Stimulated activated effector memory CD8-positive, alpha-beta T cell treated with anti-CD3 and anti-CD28 coated beads, Interleukin-12 subunit alpha, Interleukin-12 subunit beta, amount 100 ng/mL, for 72 hours (primary cell): ENCODE results near the gene GALNT2.

Experiments used
- ATAC-seq: fragments of 150-1000 bp; cut with Tn5 transposase; 2 replicates; pipeline ENCODE4 v1.10.0; 2021
- DNase-seq, 2 donors: peaks; one replicate each; pipeline ENCODE4 v3.0.0; 2021 to 2022; ENCODE audit warnings: low spot score in 2 of 2
- H3K27ac Mint-ChIP-seq: one replicate; pipeline ENCODE4 v1.8.0; 2022; ENCODE audit warnings: mild to moderate bottlenecking, mixed read lengths
- H3K36me3 Mint-ChIP-seq: one replicate; pipeline ENCODE4 v1.8.0; 2022; ENCODE audit warnings: mild to moderate bottlenecking, mixed read lengths
- H3K4me1 Mint-ChIP-seq: one replicate; pipeline ENCODE4 v1.8.0; 2022; ENCODE audit warnings: mixed read lengths
- H3K4me3 Mint-ChIP-seq: one replicate; pipeline ENCODE4 v1.8.0; 2022; ENCODE audit warnings: mild to moderate bottlenecking, mixed read lengths
- H3K9me3 Mint-ChIP-seq: one replicate; pipeline ENCODE4 v1.8.0; 2022; ENCODE audit warnings: mixed read lengths

GALNT2 gene

DNA sequence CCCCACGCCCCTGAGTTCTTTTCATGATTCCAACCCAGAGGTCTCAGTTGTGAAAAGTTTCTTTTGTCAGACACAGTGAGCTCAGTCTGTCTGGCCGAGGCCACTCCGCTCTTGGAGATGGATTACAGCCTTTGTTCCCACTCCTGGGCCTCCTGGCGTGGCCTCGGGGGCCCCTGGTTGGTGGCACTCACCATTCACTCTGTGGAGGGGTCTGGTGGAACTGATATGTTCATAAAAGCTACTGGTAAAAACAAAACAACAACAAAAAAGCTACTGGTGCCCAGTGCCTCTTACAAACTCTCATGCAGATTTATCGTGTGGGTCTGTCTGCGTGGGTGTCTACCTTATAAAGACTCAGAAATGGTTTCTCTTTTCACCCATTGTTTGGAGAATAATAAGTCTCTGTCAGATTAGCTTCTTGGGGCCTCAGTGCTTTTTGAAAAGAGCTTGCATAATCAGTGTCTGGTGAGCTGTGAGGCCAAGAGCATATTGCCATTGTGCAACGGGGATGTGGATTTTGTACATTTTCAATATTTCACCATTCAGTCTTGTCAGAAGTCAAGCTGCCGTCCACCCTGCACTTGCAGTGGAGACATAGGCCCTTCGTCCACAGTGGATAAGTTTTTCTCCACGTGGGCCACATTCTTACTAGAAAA is 86.7 kb downstream of the GALNT2 start:
- Mint-ChIP-seq H3K27ac (no peak overlapping the region), H3K36me3 (no peaks in the 10 kb centered on the region), H3K4me3 (no peak overlapping the region), H3K4me1 (peaks cover 26% of the 10 kb centered on the region), H3K9me3 (no peaks in the 10 kb centered on the region)
- DNase-seq (no peak), ATAC-seq (no peak)

DNA sequence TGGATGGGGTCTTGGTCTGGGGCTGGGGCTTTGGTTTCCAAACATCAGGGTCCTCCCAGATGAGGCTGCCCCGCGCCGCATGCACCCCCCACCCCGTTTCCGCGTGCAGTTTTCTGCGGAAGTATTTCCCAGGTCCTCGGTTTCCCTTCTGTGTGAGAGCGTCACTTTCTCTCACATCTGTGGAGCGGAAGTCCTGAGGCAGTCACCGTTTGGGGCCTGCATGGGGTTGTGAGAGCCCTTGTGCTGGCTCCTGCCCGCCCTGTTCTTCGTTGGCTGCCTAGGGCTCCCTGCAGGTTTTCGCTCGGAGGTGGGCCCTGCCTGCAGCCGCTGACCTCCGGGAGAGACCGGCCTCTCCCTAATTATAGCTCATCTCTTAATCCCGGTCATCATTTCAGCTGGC is 88.0 kb downstream of the GALNT2 start:
- H3K4me1 Mint-ChIP-seq: peaks cover 28% of the 10 kb centered on the region
- DNase-seq (no peak), ATAC-seq (no peak)
- H3K36me3 Mint-ChIP-seq: no peaks in the 10 kb centered on the region
- no peak overlapping the region for H3K4me3 Mint-ChIP-seq
- H3K9me3 Mint-ChIP-seq: no peaks in the 10 kb centered on the region
- H3K27ac Mint-ChIP-seq: no peak overlapping the region

DNA sequence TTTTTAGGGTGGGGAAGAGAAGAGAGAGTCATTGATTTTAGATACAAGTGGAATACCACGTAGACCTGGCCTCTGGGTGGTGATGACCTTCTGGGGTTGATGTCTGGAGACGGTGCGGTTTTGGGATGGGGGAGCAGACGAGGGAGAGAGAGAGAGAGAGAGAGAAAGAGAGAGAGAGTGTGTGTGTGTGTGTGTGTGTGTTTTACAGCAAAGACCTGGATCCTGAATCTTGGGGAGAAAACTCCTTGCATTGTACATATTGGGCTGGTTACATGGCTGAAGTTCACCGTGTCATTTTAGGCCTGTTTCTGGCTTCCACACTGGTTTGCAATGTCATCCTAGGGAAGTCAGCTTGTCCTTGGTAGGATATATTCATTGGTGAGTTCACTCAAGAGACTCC is 89.0 kb downstream of the GALNT2 start:
- ATAC-seq: no peak
- H3K36me3 Mint-ChIP-seq: no peaks in the 10 kb centered on the region
- no peak overlapping the region for H3K4me3 Mint-ChIP-seq
- H3K9me3 Mint-ChIP-seq: no peaks in the 10 kb centered on the region
- no peak for DNase-seq
- no peak overlapping the region for H3K27ac Mint-ChIP-seq
- peaks cover 34% of the 10 kb centered on the region for H3K4me1 Mint-ChIP-seq

DNA sequence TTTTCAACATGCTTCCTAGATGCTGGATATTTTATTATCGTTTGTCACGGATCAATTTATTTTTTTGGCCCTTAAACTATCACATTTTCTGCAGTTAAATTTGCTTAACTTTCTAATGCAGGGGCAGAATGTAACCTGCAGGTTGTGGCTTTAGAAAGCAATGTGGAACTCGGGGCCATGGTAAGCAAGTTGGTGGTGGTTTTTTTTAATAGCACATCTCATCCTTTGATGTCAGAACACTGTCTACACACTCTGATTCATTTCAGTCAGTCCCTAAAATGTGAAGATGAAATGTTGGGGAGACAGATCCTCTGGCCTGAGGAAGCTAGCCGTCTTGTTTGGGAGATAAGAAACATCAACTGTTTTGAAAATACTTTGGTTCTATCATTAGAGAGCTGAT is 89.5 kb downstream of the GALNT2 start:
- Mint-ChIP-seq H3K36me3 (no peaks in the 10 kb centered on the region), H3K9me3 (no peaks in the 10 kb centered on the region), H3K27ac (no peak overlapping the region), H3K4me1 (peaks cover 38% of the 10 kb centered on the region), H3K4me3 (no peak overlapping the region)
- DNase-seq (no peak), ATAC-seq (no peak)

DNA sequence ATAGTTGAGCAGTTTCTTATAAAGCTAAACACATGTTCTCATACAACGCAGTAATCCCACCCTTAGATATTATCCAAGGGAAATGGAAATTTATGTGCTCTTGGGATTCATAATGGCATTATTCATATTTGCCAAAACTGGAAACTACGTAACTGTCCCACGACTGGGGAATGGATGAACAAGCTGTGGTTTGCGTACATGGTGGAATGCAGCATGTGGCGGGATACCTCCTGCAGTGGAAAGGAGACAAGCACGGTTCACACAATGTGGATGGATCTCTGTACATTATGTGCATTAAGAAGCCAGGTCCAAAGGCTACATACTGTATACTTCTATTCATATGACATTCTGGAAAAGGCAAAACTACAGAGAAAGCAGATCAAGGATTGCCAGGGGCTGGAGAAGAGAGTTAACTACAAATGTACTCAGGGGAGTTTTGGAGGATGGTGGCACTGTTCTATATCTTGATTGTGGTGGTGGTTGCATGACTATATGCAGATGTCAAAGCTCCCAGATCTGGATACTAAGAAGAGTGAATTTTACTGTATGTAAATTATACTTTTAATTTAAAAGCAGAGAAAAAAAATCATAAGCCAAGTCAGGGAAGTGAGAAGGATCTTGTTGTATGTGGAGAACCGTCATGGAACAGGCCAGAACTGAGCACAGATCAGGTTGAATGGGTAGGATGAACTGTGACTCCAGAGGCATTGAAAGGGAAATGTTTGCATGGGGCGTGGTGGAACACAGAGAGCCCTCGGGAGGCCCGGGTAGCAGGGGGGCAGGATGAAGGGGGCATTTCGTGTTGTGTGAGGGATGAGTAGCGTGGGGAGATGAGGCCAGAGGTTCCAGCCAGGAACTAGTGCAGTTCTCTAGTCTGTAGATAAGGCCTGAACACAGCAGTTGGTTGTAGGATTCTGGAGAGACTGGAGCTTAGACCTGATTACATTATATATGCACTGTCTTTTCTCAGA is 90.7 kb downstream of the GALNT2 start:
- Mint-ChIP-seq H3K36me3 (no peaks in the 10 kb centered on the region), H3K27ac (no peak overlapping the region), H3K9me3 (no peaks in the 10 kb centered on the region), H3K4me3 (no peak overlapping the region), H3K4me1 (peaks cover 47% of the 10 kb centered on the region)
- ATAC-seq (no peak), DNase-seq (no peak)

DNA sequence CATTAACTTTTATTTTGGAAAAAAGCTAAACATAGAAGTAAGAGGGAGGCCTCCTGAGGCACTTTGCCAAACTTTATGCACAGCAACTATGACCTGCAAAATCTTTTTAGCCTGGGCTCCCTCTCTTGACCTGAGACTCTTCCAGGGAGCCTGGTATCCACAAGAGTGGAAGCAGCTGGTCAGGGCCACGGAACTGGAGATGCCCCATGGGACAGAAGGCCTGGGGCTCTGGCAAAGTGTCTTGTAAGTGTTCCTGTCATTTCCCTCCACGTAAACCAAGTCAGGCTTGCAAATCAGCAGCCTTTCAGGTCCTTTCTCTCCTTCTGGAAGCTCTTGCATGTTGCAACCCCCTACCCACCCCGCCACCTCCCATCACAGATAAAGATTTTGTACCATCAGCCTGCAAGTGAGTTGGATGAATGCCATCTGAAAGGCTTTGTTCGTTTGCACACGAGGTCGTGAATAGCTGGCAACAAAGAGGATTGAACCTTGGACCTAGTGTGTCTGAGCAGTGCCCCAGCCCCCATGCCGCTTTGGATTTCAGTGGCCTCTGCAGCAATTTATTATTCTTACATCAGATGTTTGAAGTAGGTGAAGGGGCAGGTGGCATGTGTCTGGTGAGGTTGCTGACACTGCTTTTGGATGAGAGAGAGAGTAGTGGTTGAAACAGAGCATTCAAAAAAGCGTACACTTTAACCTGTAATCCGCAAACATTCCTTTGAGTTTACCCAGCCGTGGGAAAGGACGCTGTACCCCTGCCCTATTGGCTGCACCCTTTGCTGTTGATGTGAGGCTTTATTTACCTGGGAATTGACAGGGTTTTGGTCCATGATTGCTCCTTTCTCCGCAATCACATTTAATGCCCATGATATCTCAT is 91.6 kb downstream of the GALNT2 start:
- DNase-seq: no peak
- Mint-ChIP-seq H3K4me3 (no peak overlapping the region), H3K9me3 (no peaks in the 10 kb centered on the region), H3K4me1 (peaks cover 57% of the 10 kb centered on the region), H3K36me3 (no peaks in the 10 kb centered on the region), H3K27ac (no peak overlapping the region)
- ATAC-seq: no peak

DNA sequence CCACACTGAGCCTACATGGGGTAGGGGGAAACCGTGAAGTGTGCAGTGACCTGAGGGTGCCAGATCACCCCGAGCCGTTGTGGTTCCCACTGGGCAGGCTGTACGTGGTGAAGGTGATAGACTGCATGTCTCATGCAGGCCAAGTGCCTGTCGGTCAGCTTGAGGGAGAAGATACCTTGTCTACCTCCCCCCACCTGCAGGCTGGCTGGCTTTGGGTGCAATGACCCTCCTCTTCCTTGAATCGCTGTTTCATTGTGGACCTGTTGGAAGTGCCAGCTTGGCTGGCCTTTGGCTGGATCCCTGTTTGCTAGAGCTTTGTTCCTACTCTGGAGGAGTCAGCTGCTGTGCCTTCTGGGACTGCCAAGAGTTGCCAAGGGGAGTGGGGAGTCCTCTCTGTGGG is 92.5 kb downstream of the GALNT2 start:
- no peak for DNase-seq
- no peak for ATAC-seq
- H3K4me1 Mint-ChIP-seq: peaks cover 57% of the 10 kb centered on the region
- H3K4me3 Mint-ChIP-seq: no peak overlapping the region
- no peaks in the 10 kb centered on the region for H3K9me3 Mint-ChIP-seq
- H3K27ac Mint-ChIP-seq: peak overlapping the region; percentile 10
- H3K36me3 Mint-ChIP-seq: no peaks in the 10 kb centered on the region

DNA sequence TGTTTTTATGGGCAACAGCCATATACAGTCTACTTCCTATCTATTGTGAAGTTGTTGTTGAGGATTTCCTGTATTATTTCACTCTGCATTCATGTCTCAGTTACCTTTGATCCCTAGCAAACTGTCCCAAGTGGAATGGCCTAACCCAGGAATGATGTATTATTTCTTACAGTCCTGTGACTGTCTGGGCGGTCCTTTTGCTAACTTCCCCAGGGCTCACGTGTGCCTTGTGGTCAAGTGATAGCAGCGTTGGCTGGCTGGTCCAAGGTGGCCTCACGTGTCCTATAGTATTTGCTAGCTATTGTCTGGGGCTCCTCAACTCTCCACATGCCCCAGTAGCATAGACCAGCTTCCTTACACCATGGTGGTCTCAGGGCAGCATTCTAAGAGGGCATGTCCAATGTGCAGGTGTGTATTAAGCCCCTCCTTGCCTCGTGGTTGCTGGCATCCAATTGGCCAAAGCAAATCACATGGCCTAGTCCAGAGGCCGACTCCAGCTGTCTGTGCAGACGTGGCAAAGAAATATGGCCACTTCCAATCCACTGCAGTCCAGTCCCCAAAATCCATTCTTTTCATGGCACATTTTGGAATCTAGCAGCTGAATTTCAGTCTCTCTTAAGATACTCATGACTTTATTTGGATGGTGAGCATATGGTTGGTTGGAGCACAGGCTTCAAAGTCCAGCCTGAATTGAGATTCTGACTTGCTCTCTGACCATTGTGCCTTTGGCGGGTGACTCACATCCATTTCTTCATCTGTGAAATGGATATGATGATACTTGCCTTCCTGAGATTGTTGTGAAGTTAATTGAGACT is 94.1 kb downstream of the GALNT2 start:
- H3K9me3 Mint-ChIP-seq: no peaks in the 10 kb centered on the region
- H3K36me3 Mint-ChIP-seq: no peaks in the 10 kb centered on the region
- no peak overlapping the region for H3K4me3 Mint-ChIP-seq
- H3K27ac Mint-ChIP-seq: no peak overlapping the region
- ATAC-seq (no peak), DNase-seq (no peak)
- peaks cover 48% of the 10 kb centered on the region for H3K4me1 Mint-ChIP-seq

DNA sequence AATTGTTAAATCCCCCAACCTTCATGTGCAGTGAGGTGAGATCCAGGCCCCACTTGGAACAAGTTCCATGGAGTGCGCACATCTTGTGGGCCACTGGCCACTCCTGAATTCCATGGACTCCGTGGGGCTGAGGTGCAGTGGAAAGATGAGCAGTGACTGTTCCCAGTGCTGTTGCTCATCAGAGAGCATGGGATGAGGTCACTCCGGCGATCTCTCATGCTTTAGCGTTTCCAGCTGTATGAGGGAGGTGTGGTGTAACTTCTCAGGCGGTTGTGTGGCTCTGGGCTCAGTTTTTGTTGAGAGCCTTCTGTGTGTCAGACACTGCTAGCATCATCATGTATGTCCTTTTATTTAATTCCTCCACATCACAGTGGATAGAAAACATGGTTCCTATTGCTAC is 96.2 kb downstream of the GALNT2 start:
- DNase-seq: no peak
- no peaks in the 10 kb centered on the region for H3K36me3 Mint-ChIP-seq

DNA sequence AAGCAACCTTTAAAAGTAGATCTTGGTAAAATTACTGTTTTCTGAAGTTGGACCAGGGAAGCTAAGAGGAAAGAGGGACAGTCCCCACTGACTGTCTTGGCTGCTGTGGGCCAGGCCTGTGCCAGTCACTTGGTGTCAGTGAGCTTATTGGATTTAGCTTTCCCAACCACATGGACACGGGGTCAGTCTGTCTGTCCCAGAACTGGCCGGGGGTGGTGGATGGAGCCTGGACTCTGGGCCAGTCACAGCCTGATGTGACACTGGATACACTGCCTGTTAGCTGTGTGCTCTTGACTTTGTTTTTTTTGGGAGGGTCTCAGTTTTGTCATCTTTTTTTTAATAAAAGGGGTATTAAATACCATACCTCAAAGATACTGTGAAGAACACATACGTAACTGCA is 96.7 kb downstream of the GALNT2 start:
- no peak overlapping the region for H3K4me3 Mint-ChIP-seq
- no peak for ATAC-seq

More for the DNA sequence above, 96.2 kb downstream of the GALNT2 start:
- Mint-ChIP-seq H3K4me1 (peaks cover 56% of the 10 kb centered on the region), H3K9me3 (no peaks in the 10 kb centered on the region), H3K4me3 (no peak overlapping the region), H3K27ac (no peak overlapping the region)
- ATAC-seq: no peak

DNA sequence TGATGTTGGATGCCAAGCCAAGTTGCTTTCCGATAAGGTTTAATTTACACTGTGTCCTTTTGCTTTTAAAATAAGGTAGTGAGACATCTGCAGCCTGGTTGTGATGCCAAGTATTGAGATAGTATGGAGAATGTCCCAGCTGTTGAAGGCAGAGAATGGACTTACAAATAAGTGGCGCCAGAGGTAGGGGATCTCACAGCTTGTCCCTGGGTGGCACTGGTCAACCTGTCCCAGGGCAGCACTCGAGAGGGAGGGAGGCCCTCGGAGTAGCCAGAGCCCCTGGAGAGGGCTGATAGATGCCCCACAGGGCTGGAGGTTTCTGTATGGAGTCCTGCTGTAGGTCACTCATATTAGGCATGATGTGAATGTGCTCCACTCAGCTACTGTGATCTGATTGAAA is 98.5 kb downstream of the GALNT2 start:
- peaks cover 68% of the 10 kb centered on the region for H3K4me1 Mint-ChIP-seq
- H3K27ac Mint-ChIP-seq: no peak overlapping the region
- no peaks in the 10 kb centered on the region for H3K36me3 Mint-ChIP-seq
- DNase-seq (no peak), ATAC-seq (no peak)
- no peaks in the 10 kb centered on the region for H3K9me3 Mint-ChIP-seq
- no peak overlapping the region for H3K4me3 Mint-ChIP-seq

More for the DNA sequence above, 96.7 kb downstream of the GALNT2 start:
- Mint-ChIP-seq H3K36me3 (no peaks in the 10 kb centered on the region), H3K4me1 (peaks cover 60% of the 10 kb centered on the region), H3K9me3 (no peaks in the 10 kb centered on the region), H3K27ac (peak overlapping the region; percentile 48)
- no peak for DNase-seq

DNA sequence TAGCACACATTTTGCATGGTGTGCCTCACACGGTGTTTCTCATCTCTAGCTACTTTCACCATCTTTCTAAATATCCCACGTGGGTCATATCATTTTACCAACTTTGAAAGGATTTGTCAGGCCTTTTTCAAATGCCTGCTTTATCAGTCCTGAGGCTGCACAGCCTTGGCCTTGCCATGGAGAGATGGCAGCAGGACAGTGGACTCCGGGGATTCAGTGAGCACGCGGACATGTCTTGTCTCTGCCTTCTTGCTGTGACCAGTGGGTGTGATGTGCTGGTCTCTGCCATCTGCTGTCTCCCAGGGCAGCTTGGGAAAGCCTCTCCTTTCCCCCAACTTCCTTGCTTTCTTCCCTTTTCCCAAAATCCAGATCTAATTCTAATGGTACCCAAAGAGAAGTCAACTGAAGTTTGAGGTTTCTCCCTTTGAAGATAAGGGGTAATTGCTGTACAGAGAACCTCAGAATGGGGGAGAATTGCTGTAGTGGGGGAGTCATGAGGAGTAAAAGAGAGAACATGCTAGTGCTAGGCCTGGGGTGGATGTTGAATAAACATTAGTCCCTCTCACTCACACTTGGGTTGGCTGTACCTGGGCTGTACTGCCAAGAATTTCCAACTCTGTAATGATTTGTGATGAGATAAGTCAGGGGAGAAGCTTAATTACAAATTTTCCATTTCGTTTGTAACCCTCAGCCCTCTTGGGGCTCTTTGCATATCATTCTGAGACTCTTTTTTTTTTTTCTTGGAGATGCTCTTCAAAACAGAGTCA is 99.5 kb downstream of the GALNT2 start:
- peaks cover 62% of the 10 kb centered on the region for H3K4me1 Mint-ChIP-seq

DNA sequence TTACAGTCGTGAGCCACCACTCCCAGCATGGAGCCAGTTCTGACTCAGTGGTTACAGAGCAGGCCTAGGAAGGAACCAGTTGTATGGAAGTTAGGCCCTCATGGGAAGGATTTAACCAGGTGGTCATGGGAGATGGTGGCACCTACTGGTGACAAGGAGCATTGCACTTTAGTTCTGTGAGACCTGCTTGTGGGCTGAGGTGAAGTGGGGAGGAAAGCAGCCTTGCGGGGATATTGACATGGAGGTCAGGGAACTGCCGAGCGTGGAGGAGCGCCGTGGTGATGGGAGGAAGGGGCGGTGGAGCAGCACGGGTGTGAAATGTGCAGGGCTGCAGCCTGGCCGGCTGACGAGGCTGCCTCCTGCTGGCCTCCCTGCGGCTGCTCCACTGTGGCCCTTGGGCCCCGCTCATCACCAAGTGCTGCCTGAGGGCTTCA is 100.4 kb downstream of the GALNT2 start:
- Mint-ChIP-seq H3K4me3 (no peak overlapping the region), H3K4me1 (peaks cover 56% of the 10 kb centered on the region), H3K9me3 (no peaks in the 10 kb centered on the region), H3K27ac (no peak overlapping the region), H3K36me3 (no peaks in the 10 kb centered on the region)
- ATAC-seq: peak; percentile 73
- peak; percentile 30 to 70 for DNase-seq

More for the DNA sequence above, 99.5 kb downstream of the GALNT2 start:
- ATAC-seq: peak; percentile 29
- Mint-ChIP-seq H3K27ac (no peak overlapping the region), H3K4me3 (no peak overlapping the region), H3K9me3 (no peaks in the 10 kb centered on the region), H3K36me3 (no peaks in the 10 kb centered on the region)
- no peak for DNase-seq
